ENCODE results near the gene SLC29A1.
A peak's percentile ranks its signal among the peaks of the same experiment; 100 is the strongest.

- peak; percentile 88 for TF ChIP-seq POLR2AphosphoS5 (IDR thresholded peaks at IDR 0.05)
- no peak for TF ChIP-seq POLR2A (IDR thresholded peaks at IDR 0.05)
- peak; percentile 39 to 92 (median 72) for TF ChIP-seq CTCF (IDR thresholded peaks at IDR 0.05)
These were observed 2.0 kb upstream of the SLC29A1 start for GRCh38 chr6:44221291-44221960.

Measured in prostate gland (tissue), 2 donors.